Endometrial microvascular endothelial cells (primary cell): ENCODE measurements around the gene IFNL4. TPM values are rescaled to one million over a fixed set of nuclear protein-coding genes. Genes with fewer than 3 reads are reported as not detected.

ENCODE experiments used
- in situ Hi-C: cut with HindIII; loops from 2 replicates; pipeline ENCODE4 v1.10.0; 2017; ENCODE audit warnings: low sequenced_read_pairs, low pct_unique_long_range_greater_than_20kb; ENCODE audit errors: inconsistent ontology term
- total RNA-seq: library from RNA; depleted of rRNA; stranded (reverse); fragments of >200 nt; gene quantifications from one replicate; pipeline ENCODE4 v1.2.3, GENCODE V29; 2015; ENCODE audit errors: inconsistent ontology term

The IFNL4 gene
- total RNA-seq, 1 donor from 2014 or later: not detected

- in situ Hi-C loops: no loop called here
These were observed 47.9 kb downstream of the IFNL4 start for GRCh38 chr19:39200803-39201115.

- in situ Hi-C loops: no loop called here
These were observed 48.4 kb downstream of the IFNL4 start for GRCh38 chr19:39200066-39200802.

GRCh38 chr19:39199025-39199424, 49.6 kb downstream of the IFNL4 start:
- in situ Hi-C loops: no loop called here

- in situ Hi-C loops: no loop called here
These were observed 50.8 kb downstream of the IFNL4 start for GRCh38 chr19:39197808-39198207.

GRCh38 chr19:39196860-39197562, 51.6 kb downstream of the IFNL4 start, which contains the start of gene NCCRP1:
TSS of gene NCCRP1 (plus strand) at chr19:39196964. CDS start at chr19:39196983, 19 bp downstream.
- in situ Hi-C loops: no loop called here

DNA sequence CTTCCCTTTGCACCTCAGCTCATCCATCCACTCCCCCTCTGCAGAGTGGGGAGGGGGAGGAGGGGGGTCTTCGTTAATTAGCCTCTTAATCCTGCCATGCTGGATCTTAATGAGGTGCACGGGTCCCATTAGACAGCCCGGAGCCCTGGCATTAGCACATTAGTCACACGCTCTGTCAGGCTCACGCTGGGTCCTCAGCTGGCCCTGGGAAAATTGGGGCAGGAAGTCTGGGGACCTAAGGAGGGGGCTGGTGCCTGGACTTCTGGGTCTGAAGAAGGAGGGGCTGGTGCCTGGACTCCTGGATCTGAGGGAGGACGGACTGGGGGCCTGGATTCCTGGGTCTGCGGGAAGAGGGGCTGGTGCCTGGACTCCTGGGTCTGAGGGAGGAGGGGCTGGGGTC, 52.3 kb downstream of the IFNL4 start:
- in situ Hi-C loops: no loop called here

Other genes starting within 250 kb of the IFNL4 start
- 8.7 TPM for gene FBXO27, start 216.3 kb downstream of the IFNL4 start, total RNA-seq
- not detected for gene ACP7, start 164.5 kb downstream of the IFNL4 start, total RNA-seq
- gene PAK4, start 123.1 kb downstream of the IFNL4 start, total RNA-seq: 17.9 TPM
- gene NCCRP1, start 51.9 kb downstream of the IFNL4 start, total RNA-seq: not detected
- gene SYCN, start 44.6 kb downstream of the IFNL4 start, total RNA-seq: not detected
- not detected for gene IFNL3, start 3.9 kb downstream of the IFNL4 start, total RNA-seq
- gene IFNL2, start 19.5 kb upstream of the IFNL4 start, total RNA-seq: not detected
- gene IFNL1, start 47.6 kb upstream of the IFNL4 start, total RNA-seq: not detected
- 0.74 TPM for gene LRFN1, start 72.0 kb upstream of the IFNL4 start, total RNA-seq
- 68.0 TPM for gene GMFG, start 87.2 kb upstream of the IFNL4 start, total RNA-seq
- gene SAMD4B, start 93.6 kb upstream of the IFNL4 start, total RNA-seq: 87.2 TPM
- 48.7 TPM for gene PAF1, start 142.2 kb upstream of the IFNL4 start, total RNA-seq
- gene MED29, start 142.5 kb upstream of the IFNL4 start, total RNA-seq: 23.0 TPM
- gene ZFP36, start 158.0 kb upstream of the IFNL4 start, total RNA-seq: 2.8 TPM
- gene PLEKHG2, start 163.8 kb upstream of the IFNL4 start, total RNA-seq: 12.8 TPM
- 1,019 TPM for gene RPS16, start 187.1 kb upstream of the IFNL4 start, total RNA-seq
- gene SUPT5H, start 196.7 kb upstream of the IFNL4 start, total RNA-seq: 64.7 TPM
- gene TIMM50, start 232.0 kb upstream of the IFNL4 start, total RNA-seq: 102 TPM